Stimulated activated CD8-positive, alpha-beta memory T cell treated with anti-CD3 and anti-CD28 coated beads, Interleukin-15, amount 100 ng/mL, for 24 hours (primary cell): ENCODE results near the gene TMIGD1.
"Not testable (repeated sequence)": the region's sequence is repeated elsewhere in the genome, so short reads cannot be mapped to it uniquely, and the experiment has no call there.

ENCODE experiments used
- DNase-seq: peaks from one replicate; pipeline ENCODE4 v3.0.0-alpha.2; 2020; ENCODE audit warnings: low read depth

TMIGD1 gene

DNA sequence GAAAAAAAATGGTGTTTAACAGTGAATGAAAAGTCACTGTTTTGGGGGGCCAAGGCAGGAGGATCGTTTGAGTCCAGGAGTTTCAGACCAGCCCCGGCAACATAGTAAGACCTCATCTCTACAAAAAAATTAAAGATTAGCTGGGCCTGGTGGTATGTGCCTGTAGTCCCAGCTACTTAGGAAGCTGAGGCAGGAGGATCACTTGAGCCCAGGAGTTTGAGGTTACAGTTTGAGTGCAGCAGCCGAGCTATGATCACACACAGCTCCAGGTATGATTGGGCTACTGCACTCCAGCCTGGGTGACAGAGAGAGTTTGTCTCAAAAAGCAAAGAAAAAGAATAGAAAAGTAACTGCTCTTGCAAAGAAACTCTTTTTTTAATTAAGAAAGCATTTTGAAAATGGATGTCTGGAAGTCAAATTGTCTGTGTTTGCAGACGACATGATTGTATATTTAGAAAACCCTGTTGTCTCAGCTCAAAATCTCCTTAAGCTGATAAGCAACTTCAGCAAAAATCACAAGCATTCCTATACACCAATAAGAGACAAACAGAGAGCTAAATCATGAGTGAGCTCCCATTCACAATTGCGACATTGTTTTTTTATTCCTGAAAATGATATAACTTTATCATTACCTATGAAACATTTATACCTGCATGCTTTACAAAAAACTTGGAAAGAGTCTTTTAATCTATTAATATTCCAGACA, 24.4 kb upstream of the TMIGD1 start:
- DNase-seq: no peak

DNA sequence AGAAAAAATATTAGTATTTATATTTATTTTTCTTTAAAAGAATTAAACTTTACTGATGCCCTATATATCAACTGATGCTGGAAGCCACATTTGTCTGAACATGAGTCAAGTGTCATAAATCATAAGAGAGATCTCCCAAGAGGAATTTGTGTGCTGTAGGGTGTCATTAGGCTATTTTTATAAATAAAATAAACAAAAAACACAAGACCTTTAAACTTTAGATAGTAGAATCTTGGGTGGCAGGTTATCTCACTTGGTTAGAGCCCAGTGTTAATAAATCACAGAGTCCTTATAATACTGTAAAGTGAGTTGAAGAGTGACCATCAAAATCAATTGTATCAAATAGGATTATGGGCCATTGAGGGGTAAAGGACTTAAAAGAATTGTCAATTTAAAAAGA, 23.6 kb upstream of the TMIGD1 start:
- DNase-seq: no peak

- no peak for DNase-seq
Observed at GRCh38 chr17:30354701-30355100, 20.8 kb upstream of the TMIGD1 start.

DNA sequence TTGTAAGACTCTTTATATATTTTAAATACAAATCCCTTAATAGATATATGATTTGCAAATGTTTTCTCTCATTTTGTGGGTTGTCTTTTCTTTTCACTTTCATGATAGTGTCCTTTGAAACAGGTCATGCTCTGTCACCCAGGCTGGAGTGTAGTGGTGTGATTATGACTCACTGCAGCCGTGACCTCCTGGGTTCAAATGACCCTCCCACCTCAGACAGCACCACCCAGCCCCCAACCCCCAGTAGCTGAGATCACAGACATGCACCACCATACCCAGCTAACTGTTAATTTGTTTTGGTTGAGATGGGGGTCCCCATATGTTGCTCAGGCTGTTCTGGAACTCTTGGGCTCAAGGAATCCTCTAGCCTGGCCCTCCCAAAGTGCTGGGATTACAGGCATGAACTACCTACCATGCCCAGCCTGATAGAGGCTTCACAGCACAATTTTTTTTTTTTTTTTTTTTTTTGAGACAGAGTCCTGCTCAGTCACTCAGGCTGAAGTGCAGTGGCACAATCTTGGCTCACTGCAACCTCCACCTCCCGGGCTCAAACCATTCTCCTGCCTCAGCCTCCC, 18.5 kb upstream of the TMIGD1 start:
- no peak for DNase-seq

GRCh38 chr17:30351735-30352134, 17.9 kb upstream of the TMIGD1 start:
- DNase-seq: no peak

- not testable (repeated sequence) for DNase-seq
Observed at GRCh38 chr17:30351263-30351662, 17.4 kb upstream of the TMIGD1 start.

DNA sequence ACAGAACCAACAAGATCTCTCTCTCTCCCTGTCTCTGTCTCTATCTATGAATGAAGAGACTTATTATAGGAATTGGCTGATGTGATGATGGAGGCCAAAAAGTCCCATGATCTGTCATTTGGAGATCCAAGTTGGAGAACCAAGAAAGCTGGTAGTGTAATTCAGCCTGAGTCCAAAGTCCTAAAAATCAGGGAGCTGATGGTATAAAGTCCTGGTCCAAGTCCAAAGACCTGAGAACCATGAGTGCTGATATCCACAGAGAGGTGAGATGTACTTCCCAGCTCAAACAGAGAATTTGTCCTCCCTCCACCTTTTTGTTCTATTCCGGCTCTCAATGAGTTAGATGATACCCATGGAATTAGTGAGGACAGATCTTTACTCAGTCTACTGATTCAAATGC, 15.4 kb upstream of the TMIGD1 start:
- DNase-seq: no peak

- DNase-seq: no peak
Observed at GRCh38 chr17:30347488-30347887, 13.6 kb upstream of the TMIGD1 start.

DNA sequence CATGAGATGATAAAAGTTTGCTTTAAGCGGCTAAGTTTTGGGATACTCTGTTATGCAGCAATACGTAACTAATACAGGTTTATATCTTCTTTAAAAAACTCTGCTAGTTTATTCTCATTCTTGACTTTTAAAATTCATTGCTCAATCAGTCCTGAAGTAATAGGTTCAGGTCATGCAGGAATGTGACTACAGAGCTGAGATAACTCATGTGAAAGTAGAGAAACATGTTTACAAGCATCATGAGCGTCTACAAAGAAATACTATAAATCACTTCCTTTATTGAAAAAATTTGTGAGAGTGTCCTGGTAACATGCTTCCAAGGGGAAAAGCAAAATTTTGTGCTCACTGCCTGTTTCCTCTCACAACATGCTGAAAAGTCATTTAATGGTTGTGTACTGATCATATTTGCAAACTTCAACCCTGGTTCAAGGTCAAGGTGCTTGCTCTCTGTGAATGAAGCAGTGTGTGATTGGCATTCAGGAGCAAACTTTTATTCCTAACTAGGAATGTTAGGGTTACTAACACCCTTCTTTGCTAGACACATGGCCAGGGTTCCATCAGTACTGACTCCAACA, 12.5 kb upstream of the TMIGD1 start:
- no peak for DNase-seq

DNA sequence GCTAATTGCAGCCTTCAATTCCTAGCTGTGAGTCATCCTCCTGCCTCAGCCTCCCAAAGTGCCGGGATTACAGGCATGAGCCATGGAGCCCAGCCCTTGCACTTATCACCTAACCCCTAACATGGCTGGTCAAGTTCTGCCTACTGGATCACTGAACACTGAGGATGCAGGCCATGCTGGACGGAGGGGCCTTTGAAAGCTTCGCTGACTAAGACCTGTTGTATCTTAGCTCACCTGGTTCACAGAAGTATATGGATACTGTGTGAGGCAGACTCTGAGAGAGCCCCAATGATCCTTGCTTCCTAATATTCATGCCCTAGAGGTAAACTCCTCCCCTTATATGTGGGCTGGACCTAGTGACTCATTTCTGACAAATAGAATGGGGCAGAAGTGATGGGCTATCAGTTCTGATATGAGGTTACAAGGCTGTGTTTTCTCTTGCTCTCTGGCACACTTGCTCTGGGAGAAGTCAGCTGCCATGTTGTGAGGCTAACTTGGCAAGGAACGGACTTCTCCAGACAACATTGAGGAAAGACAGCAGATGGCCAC, 11.7 kb upstream of the TMIGD1 start:
- DNase-seq: no peak

DNA sequence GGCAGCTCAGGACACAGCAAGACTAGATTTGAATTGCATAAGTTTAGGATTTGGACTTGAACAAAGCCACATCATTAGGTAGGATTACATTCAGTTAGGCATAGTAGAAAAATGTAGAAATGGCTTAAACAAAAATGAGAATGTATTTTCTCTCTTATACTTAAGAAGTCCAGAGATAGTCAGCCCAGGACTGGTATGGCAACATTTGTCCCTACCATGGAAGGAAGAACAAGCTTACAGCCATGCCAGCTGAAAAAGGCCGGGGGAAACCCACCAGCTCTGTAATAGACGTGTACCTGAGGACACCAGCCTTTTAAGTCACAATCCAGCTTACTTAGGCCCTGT, 11.2 kb upstream of the TMIGD1 start:
- no peak for DNase-seq

DNA sequence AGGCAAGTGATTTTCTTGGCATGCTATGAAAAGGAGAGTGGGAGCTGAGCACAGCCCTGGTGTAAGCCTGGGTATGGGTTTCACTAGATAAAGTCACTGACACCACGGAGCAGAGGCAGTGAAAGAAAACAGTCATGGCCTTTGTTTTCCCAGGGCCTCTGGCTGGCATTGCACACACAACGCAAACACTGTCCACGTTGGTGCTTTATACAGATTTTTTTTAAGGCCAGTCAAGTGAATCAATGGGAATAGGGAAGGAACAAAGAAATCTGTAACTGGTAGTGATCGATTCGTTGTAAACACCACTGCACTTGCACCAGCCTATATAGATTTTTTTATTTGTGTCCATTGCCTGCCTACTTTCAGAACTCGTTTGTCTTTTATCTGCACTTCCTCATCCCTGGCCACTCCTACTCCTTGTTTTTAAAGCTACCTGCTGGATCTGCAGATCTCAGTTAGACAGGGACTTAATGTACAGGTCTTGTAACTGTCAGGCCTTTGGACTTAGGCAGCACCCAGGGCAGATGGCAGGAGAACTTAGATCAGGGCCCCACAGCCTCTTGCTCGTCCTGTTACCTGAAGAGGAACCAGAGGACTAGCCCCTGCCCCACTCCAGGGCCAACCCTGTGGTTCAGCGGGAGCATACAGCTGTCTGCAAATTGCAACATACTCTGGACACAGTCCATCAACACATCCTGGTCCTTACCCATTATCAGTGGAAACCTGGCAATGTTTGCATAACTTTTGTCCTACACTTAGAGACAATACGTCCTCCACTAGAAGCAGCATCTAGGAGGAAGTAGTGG, 10.6 kb upstream of the TMIGD1 start:
- no peak for DNase-seq

GRCh38 chr17:30343796-30344195, 9.9 kb upstream of the TMIGD1 start:
- no peak for DNase-seq

DNA sequence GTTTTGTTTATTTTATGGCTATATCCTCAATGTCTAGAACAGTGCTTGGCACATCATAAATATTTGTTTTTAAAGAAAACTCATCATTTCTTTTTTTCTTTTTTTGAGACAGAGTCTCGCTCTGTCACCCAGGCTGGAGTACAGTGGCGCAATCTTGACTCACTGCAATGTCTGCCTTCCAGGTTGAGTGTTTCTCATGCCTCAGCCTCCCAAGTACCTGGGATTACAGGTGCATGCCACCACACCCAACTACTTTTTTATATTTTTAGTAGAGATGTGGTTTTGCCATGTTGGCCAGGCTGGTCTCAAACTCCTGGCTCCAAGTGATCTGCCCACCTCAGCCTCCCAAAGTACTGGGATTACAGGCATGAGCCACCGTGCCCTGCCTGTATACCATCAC, 9.4 kb upstream of the TMIGD1 start:
- DNase-seq: not testable (repeated sequence)

GRCh38 chr17:30341703-30342249, 7.9 kb upstream of the TMIGD1 start:
- no peak for DNase-seq

- DNase-seq: no peak
Observed at GRCh38 chr17:30340801-30341356, 7.0 kb upstream of the TMIGD1 start.

DNA sequence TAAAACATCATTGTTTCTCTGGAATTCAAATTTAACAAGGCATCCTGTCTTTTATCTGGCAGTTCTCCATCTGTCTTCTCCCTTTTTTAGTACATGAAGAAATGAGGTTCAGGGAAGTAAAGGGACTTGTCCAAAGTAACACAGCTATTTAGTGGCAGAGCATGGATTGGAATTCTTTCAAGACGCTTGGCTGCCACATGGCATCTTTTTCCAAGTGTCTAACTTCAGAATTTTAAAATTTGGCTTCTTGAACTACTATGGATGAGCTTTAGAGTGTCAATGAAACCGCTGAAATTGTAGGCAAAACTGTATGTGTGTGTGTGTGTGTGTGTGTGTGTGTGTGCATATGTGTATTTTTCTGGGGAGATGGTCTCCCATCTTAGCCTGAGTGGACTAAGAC, 5.2 kb upstream of the TMIGD1 start:
- DNase-seq: no peak

GRCh38 chr17:30337393-30337999, 3.6 kb upstream of the TMIGD1 start:
- no peak for DNase-seq

DNA sequence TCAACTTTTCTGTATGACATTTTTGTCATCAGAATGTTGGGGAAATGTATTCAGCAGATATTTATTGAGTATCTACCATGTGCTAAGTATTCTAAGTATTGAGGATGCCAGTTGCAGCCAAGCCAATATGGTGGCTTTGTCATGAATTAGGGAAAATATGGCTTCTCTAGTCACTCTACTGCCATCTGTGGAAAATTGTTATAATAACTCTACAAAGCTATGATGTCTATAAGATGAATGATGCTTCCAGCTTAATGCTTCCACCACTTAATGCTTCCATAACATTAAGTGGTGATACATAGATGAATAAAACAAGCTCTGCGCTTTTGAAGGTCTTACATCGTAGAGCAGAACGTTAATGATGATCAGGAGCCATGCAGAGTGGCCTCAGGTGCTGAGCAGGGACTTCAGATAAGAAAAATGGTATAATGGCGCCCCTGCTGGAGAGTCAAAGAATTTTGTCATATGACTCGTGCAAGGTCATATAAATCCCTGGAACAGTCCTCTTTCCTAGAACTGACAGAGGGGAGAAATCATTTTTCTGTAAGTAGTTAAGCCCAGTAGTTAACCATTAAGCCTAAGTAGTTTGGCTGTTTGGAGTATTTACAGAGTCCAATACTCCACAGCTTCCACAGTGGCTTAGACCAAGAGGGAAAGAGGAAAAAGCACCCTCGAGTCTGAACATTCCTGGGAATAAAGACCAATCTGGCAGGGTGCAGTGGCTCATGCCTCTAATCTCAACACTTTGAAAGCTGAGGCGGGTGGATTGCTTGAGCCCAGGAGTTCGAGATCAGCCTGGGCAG, 2.7 kb upstream of the TMIGD1 start:
- no peak for DNase-seq

DNA sequence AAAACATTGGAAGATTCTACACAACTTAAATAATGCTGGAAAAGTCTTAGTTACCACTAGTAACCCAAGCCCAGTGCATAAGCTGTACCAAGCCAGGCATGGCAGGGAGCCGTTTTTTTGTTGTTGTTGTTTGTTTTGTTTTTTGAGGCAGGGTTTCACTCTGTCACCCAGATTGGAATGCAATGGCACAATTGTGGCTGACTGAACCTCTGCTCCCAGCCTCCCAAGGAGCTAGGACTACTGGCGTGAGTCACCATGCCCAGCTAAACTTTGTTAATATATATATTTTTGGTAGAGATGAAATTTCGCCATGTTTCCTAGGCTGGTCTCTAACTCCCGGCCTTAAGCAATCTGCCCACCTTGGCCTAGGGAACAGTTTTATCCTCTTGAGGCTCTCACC, 564 bp upstream of the TMIGD1 start:
- no peak for DNase-seq

DNA sequence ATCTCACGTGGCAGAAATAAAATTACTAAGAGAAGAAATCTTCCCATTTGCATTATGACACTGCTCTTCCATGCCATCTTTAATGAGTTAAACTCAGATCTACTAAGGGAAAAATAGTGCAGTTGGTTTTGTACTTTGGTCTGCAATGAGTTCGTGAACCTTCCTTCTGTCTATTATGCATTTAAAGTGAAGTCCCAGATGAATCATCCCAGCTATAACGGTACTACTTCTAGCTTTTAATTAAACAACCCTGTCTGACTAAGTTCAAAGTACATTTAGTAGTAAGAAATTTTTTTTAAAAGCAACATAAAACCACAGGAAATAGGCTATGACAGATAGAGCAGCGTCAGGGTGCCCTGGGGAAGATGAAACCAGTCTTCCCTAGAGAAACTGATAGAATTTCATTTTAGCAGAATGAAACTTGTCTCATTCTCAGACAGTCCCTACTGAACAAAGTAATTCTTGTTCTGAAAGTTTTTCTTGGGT, 1.8 kb downstream of the TMIGD1 start:
- no peak for DNase-seq
